Measurements from ENCODE around the gene APBB1IP.

DNA sequence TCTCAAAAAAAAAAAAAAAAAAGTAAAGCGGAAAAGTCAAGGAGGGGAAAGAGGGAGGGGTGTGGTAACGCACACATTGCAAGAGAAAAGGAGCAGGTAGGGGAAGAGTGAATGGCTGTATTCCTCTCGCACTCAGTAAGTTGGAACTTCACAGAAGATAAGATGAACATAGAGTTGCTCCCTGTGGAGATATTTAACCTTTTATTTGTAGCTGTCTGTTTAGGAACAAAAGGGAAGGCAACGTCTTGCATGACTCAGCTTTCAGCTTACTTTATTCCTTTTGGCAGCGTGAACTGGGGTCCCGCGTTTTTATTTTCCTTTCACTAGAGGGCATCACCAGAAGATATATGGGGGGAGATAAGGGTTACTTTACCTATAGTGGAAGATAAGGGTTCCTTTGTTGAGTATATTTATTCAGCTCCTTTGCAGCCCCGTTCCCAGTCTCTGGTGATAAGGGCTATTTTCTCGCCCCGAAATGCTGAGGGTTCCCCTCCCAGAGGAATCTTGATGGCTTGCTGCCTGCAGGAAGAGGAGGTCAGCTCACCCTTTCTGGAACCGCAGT is 78.5 kb downstream of the APBB1IP start:
- no peak for TF ChIP-seq POLR2AphosphoS2 (conservative IDR thresholded peaks at IDR 0.05; ENCODE audit: low read length)
- no peak for TF ChIP-seq RNF2 (IDR thresholded peaks at IDR 0.05; ENCODE audit: borderline replicate concordance, low read depth)

All from A549 (cell line).